Measurements from ENCODE around the gene TBC1D30.

Gene TBC1D30

GRCh38 chr12:64915242-64915641, 90.8 kb downstream of the TBC1D30 start:
- DNase-seq: no peak

- no peak for DNase-seq
These were observed 92.2 kb downstream of the TBC1D30 start for GRCh38 chr12:64916411-64917261.

GRCh38 chr12:64918344-64918743, 93.9 kb downstream of the TBC1D30 start:
- DNase-seq: no peak

GRCh38 chr12:64918801-64919200, 94.4 kb downstream of the TBC1D30 start:
- no peak for DNase-seq

- DNase-seq: no peak
These were observed 98.4 kb downstream of the TBC1D30 start for GRCh38 chr12:64922853-64923252.

GRCh38 chr12:64923536-64923935, 99.1 kb downstream of the TBC1D30 start:
- DNase-seq: no peak
